Liver (tissue), 9 donors: Measurements from ENCODE around the gene CD52. TPM values are rescaled to one million over a fixed set of nuclear protein-coding genes. Genes with fewer than 3 reads are reported as not detected.

Source experiments
- DNase-seq: peaks from one replicate; pipeline ENCODE4 v3.0.0-alpha.2; 2017; ENCODE audit warnings: low spot score
- H3K27ac ChIP-seq, 2 donors: one replicate each; pipeline ENCODE4 v1.7.0; 2013; ENCODE audit warnings: inconsistent platforms in 2 of 2, low read length in 2 of 2, control low read depth in 1 of 2, low read depth in 1 of 2, mild to moderate bottlenecking in 1 of 2
- H3K27me3 ChIP-seq, 4 donors: one replicate each; pipeline versions ENCODE4 v1.6.1 to v1.7.0; 2013; ENCODE audit warnings: low read length in 3 of 4, inconsistent platforms in 1 of 4, mild to moderate bottlenecking in 1 of 4, moderate library complexity in 1 of 4; ENCODE audit not compliant: control insufficient read depth in 4 of 4, insufficient read depth in 4 of 4
- H3K36me3 ChIP-seq, 4 donors: one replicate each; pipeline versions ENCODE4 v1.6.1 to v1.7.0; 2013; ENCODE audit warnings: low read length in 3 of 4, mild to moderate bottlenecking in 3 of 4, low read depth in 1 of 4, moderate library complexity in 1 of 4; ENCODE audit not compliant: control insufficient read depth in 4 of 4, insufficient read depth in 3 of 4
- H3K4me1 ChIP-seq, 4 donors: one replicate each; pipeline versions ENCODE4 v1.6.1 to v1.7.0; 2013; ENCODE audit warnings: low read length in 3 of 4, mild to moderate bottlenecking in 3 of 4, moderate library complexity in 1 of 4; ENCODE audit not compliant: control insufficient read depth in 4 of 4, insufficient read depth in 4 of 4
- H3K4me3 ChIP-seq, 3 donors: one replicate each; pipeline versions ENCODE4 v1.6.1 to v1.7.0; 2013; ENCODE audit warnings: low read length in 3 of 3, control low read depth in 1 of 3, low read depth in 1 of 3, mild to moderate bottlenecking in 1 of 3
- H3K9ac ChIP-seq, 2 donors: one replicate each; pipeline ENCODE4 v1.7.0; 2013; ENCODE audit warnings: low read length in 2 of 2, mild to moderate bottlenecking in 2 of 2, moderate library complexity in 2 of 2, control low read depth in 1 of 2, low read depth in 1 of 2
- H3K9me3 ChIP-seq, 4 donors: one replicate each; pipeline versions ENCODE4 v1.6.1 to v1.7.0; 2013; ENCODE audit warnings: low read length in 3 of 4; ENCODE audit not compliant: control insufficient read depth in 4 of 4
- CTCF ChIP-seq: fragments of 150-350 bp; IDR thresholded peaks from 2 replicates; pipeline ENCODE4 v1.5.1; 2017; ENCODE audit warnings: improper control_type of control experiment, low read depth, low read length; ENCODE audit not compliant: missing input control
- FOXA2 ChIP-seq: IDR thresholded peaks from 2 replicates; pipeline ENCODE4 v1.6.1; 2016; ENCODE audit warnings: antibody characterized with exemption
- GABPA ChIP-seq, 2 donors: IDR thresholded peaks in 1 of 2; conservative IDR thresholded peaks in 1 of 2; 2 replicates each; pipeline ENCODE4 v1.6.1; 2016; ENCODE audit warnings: antibody characterized with exemption in 2 of 2, mild to moderate bottlenecking in 1 of 2, moderate library complexity in 1 of 2
- HNF4A ChIP-seq, 2 donors: conservative IDR thresholded peaks; 2 replicates each; pipeline ENCODE4 v1.6.1; 2016; ENCODE audit warnings: antibody characterized with exemption in 2 of 2, mild to moderate bottlenecking in 2 of 2
- HNF4G ChIP-seq: IDR thresholded peaks from 2 replicates; pipeline ENCODE4 v1.6.1; 2016; ENCODE audit warnings: antibody characterized with exemption
- MAX ChIP-seq: IDR thresholded peaks from 2 replicates; pipeline ENCODE4 v1.6.1; 2016; ENCODE audit warnings: antibody characterized with exemption
- NR2F2 ChIP-seq: IDR thresholded peaks from 2 replicates; pipeline ENCODE4 v1.6.1; 2016; ENCODE audit warnings: antibody characterized with exemption
- RAD21 ChIP-seq, 2 donors: IDR thresholded peaks; 2 replicates each; pipeline ENCODE4 v1.6.1; 2016; ENCODE audit warnings: antibody characterized with exemption in 2 of 2, mild to moderate bottlenecking in 2 of 2
- RXRA ChIP-seq, 2 donors: IDR thresholded peaks; 2 replicates each; pipeline ENCODE4 v1.6.1; 2017 to 2018; ENCODE audit warnings: antibody characterized with exemption in 2 of 2, mild to moderate bottlenecking in 1 of 2
- SP1 ChIP-seq: IDR thresholded peaks from 2 replicates; pipeline ENCODE4 v1.6.1; 2018; ENCODE audit warnings: antibody characterized with exemption, mild to moderate bottlenecking
- TAF1 ChIP-seq: conservative IDR thresholded peaks from 2 replicates; pipeline ENCODE4 v1.6.1; 2016; ENCODE audit warnings: antibody characterized with exemption, mild to moderate bottlenecking
- YY1 ChIP-seq: IDR thresholded peaks from 2 replicates; pipeline ENCODE4 v1.6.1; 2016; ENCODE audit warnings: antibody characterized with exemption, mild to moderate bottlenecking
- WGBS: extraction: QIAGEN DNeasy Blood & Tissue Kit; methylation state at CpG from one replicate; pipeline ENCODE4 v1.1.7; 2013; 5-methylcytosine and 5-hydroxymethylcytosine counted together
- polyA plus RNA-seq, 2 donors: library from polyadenylated mRNA; stranded (reverse) in 1 of 2; unstranded in 1 of 2; fragments of 200-250 nt in 1 of 2; fragments of >200 nt in 1 of 2; fragmentation: Nextera tagmentation in 1 of 2; extraction: Ambion mirVana in 1 of 2; gene quantifications; one replicate each; pipeline versions ENCODE4 v1.2.1 to v1.2.3, GENCODE V29; 2013 to 2015
- total RNA-seq, 2 donors: library from RNA; depleted of rRNA; stranded (reverse); fragments of >200 nt; gene quantifications; one replicate each; pipeline ENCODE4 v1.2.3, GENCODE V29; 2014
- donor health status: healthy.
- donor health status: healthy.
- donor health status: healthy.
- donor health status: healthy.
- donor health status: healthy.

The CD52 gene
- total and polyA plus RNA-seq, 4 donors: 1.7 to 16.4 (median 8.9) TPM

GRCh38 chr1:26351590-26352337, 34.0 kb downstream of the CD52 start:
- WGBS: 92% methylated on average over 12 of the region's 12 CpGs
- H3K27me3 ChIP-seq: no peaks in the 10 kb centered on the region
- no peak overlapping the region for H3K27ac ChIP-seq
- no peak for TF ChIP-seq SP1
- no peak for TF ChIP-seq RXRA (IDR thresholded peaks at IDR 0.05)
- H3K4me1 ChIP-seq: no peaks in the 10 kb centered on the region
- no peaks in the 10 kb centered on the region for H3K9me3 ChIP-seq
- H3K9ac ChIP-seq: no peak overlapping the region
- DNase-seq: no peak
- no peak overlapping the region for H3K4me3 ChIP-seq
- H3K36me3 ChIP-seq: no peaks in the 10 kb centered on the region

- DNase-seq: no peak
- Histone ChIP-seq H3K27me3 (no peaks in the 10 kb centered on the region), H3K4me3 (no peak overlapping the region), H3K27ac (no peak overlapping the region), H3K9ac (no peak overlapping the region), H3K4me1 (no peaks in the 10 kb centered on the region), H3K9me3 (no peaks in the 10 kb centered on the region), H3K36me3 (no peaks in the 10 kb centered on the region)
- 95% methylated on average over 5 of the region's 5 CpGs for WGBS
- no peak for TF ChIP-seq SP1
- TF ChIP-seq HNF4G: no peak
- no peak for TF ChIP-seq MAX
- TF ChIP-seq FOXA2: no peak
- no peak for TF ChIP-seq RXRA (IDR thresholded peaks at IDR 0.05)
- TF ChIP-seq HNF4A (conservative IDR thresholded peaks at IDR 0.05): no peak
- TF ChIP-seq NR2F2: no peak
- no peak for TF ChIP-seq GABPA (IDR thresholded peaks at IDR 0.05 in 1 of 2, conservative IDR thresholded peaks at IDR 0.05 in 1 of 2)
- no peak for TF ChIP-seq CTCF
- TF ChIP-seq RAD21 (IDR thresholded peaks at IDR 0.05): no peak
- TF ChIP-seq YY1: no peak
Measured at GRCh38 chr1:26352338-26352679, 34.6 kb downstream of the CD52 start.

- no peak overlapping the region for H3K27ac ChIP-seq
- WGBS: 92% methylated on average over 4 of the region's 4 CpGs
- no peak for DNase-seq
- H3K36me3 ChIP-seq: no peaks in the 10 kb centered on the region
- TF ChIP-seq TAF1 (no peak), MAX (no peak), SP1 (no peak)
- no peak overlapping the region for H3K4me3 ChIP-seq
- no peaks in the 10 kb centered on the region for H3K27me3 ChIP-seq
- H3K9ac ChIP-seq: no peak overlapping the region
- no peaks in the 10 kb centered on the region for H3K4me1 ChIP-seq
- H3K9me3 ChIP-seq: no peaks in the 10 kb centered on the region
Measured at GRCh38 chr1:26353210-26353859, 35.6 kb downstream of the CD52 start.
